Lower lobe of right lung (tissue), 2 donors: ENCODE measurements around the gene STC2. TPM values are rescaled to one million over a fixed set of nuclear protein-coding genes. Genes with fewer than 3 reads are reported as not detected.

Experiments
- ATAC-seq, 2 donors: fragments of 200-7000 bp; cut with Tn5 transposase; one replicate each; pipeline ENCODE4 v1.9.1; 2020 to 2022; ENCODE audit warnings: mild to moderate bottlenecking in 2 of 2, moderate library complexity in 2 of 2
- DNase-seq: peaks from one replicate; pipeline ENCODE4 v3.0.0-alpha.2; 2020
- H3K27ac ChIP-seq: fragments of 200-600 bp; one replicate; pipeline ENCODE4 v1.8.0; 2022
- H3K27me3 ChIP-seq: fragments of 200-600 bp; one replicate; pipeline ENCODE4 v1.8.0; 2022; ENCODE audit warnings: low read depth
- H3K36me3 ChIP-seq: fragments of 200-600 bp; one replicate; pipeline ENCODE4 v1.8.0; 2022; ENCODE audit warnings: mild to moderate bottlenecking
- H3K4me1 ChIP-seq: fragments of 200-600 bp; one replicate; pipeline ENCODE4 v1.8.0; 2022
- H3K4me3 ChIP-seq: fragments of 200-600 bp; one replicate; pipeline ENCODE4 v1.8.0; 2022; ENCODE audit warnings: mild to moderate bottlenecking
- H3K9me3 ChIP-seq: fragments of 200-600 bp; one replicate; pipeline ENCODE4 v1.8.0; 2022
- intact Hi-C: fragments of 100-400 bp; cut with DNase I; formaldehyde crosslinking; loops from one replicate; pipeline ENCODE4 v1.11.0; 2022
- total RNA-seq: library from RNA; stranded (reverse); fragmentation: NEBNext Ultra II Directional; extraction: Animal tissue kit (Norgen Biotek cat#: 25700); gene quantifications from one replicate; pipeline ENCODE4 v1.2.1, GENCODE V29; 2021
- TF ChIP-seq, protein P1 (sequence below): fragments of 200-600 bp; IDR thresholded peaks from one replicate; pipeline ENCODE4 v1.8.0; 2022; ENCODE audit warnings: antibody characterized with exemption, mild to moderate bottlenecking
- donor health status: DM: no; HTN: yes; CAD: no; lungs with severe emphysema.

Gene STC2
- total RNA-seq, 1 donor from 2014 or later: 10.8 TPM

- Histone ChIP-seq H3K9me3 (no peaks in the 10 kb centered on the region), H3K4me3 (no peak overlapping the region), H3K36me3 (no peaks in the 10 kb centered on the region), H3K27ac (peak overlapping the region; percentile 59), H3K27me3 (peaks cover 17% of the 10 kb centered on the region), H3K4me1 (peaks cover 24% of the 10 kb centered on the region)
- TF ChIP-seq, protein P1, sequence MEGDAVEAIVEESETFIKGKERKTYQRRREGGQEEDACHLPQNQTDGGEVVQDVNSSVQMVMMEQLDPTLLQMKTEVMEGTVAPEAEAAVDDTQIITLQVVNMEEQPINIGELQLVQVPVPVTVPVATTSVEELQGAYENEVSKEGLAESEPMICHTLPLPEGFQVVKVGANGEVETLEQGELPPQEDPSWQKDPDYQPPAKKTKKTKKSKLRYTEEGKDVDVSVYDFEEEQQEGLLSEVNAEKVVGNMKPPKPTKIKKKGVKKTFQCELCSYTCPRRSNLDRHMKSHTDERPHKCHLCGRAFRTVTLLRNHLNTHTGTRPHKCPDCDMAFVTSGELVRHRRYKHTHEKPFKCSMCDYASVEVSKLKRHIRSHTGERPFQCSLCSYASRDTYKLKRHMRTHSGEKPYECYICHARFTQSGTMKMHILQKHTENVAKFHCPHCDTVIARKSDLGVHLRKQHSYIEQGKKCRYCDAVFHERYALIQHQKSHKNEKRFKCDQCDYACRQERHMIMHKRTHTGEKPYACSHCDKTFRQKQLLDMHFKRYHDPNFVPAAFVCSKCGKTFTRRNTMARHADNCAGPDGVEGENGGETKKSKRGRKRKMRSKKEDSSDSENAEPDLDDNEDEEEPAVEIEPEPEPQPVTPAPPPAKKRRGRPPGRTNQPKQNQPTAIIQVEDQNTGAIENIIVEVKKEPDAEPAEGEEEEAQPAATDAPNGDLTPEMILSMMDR: no peak
- no peak for DNase-seq
- intact Hi-C loops: no loop called here
- no peak for ATAC-seq
Measured at GRCh38 chr5:173314166-173314952, 13.9 kb downstream of the STC2 start.

- Histone ChIP-seq H3K4me3 (no peak overlapping the region), H3K27ac (no peak overlapping the region), H3K4me1 (peaks cover 24% of the 10 kb centered on the region), H3K9me3 (no peaks in the 10 kb centered on the region), H3K36me3 (no peaks in the 10 kb centered on the region), H3K27me3 (peaks cover 17% of the 10 kb centered on the region)
- TF ChIP-seq, protein P1: no peak
- DNase-seq (no peak), ATAC-seq (no peak)
- intact Hi-C loops: no loop called here
Measured at GRCh38 chr5:173313351-173313801, 14.8 kb downstream of the STC2 start.

GRCh38 chr5:173312821-173313220 lies 15.4 kb downstream of the STC2 start:
- ATAC-seq (no peak), DNase-seq (no peak)
- intact Hi-C loops: no loop called here
- TF ChIP-seq, protein P1: no peak
- Histone ChIP-seq H3K27me3 (peaks cover 17% of the 10 kb centered on the region), H3K9me3 (no peaks in the 10 kb centered on the region), H3K36me3 (no peaks in the 10 kb centered on the region), H3K4me1 (peaks cover 24% of the 10 kb centered on the region), H3K4me3 (no peak overlapping the region), H3K27ac (no peak overlapping the region)

DNA sequence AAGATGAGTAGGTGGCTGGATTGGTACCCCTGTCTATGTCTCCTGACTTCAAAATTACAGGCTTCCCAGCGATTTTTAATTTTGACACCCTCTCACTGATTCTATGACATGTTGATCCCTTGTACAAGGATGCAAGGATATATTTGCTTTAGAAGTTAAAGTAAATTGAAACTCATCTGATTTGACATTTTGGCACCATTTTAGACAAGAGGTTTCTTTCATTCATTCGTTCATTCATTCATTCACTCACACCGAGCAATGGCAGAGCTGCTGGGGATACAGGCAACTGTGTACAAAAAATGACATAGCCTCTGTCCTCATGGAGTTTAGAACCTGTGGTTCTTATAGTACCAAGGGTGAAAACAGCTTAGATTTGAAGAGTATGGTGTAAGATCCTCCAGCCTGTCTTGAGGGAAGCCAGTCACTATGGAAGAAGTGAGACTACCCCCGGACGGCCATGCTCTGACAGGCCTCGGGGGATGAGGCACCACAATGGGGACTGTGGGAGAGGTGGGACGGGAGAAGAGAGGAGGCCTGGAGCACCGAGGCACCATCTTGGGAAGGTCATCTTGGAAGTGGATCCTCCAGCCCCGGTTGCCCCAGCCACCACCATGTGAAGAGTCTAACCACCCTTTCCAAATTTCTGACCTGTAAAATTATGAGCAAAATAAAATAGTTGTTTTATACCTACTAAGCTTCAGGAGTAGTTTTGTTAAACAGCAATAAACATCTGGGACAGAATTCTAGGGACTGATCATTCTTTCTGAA lies 16.2 kb downstream of the STC2 start:
- Histone ChIP-seq H3K4me1 (peaks cover 24% of the 10 kb centered on the region), H3K27ac (no peak overlapping the region), H3K4me3 (no peak overlapping the region), H3K27me3 (peaks cover 10% of the 10 kb centered on the region), H3K36me3 (no peaks in the 10 kb centered on the region), H3K9me3 (no peaks in the 10 kb centered on the region)
- DNase-seq (no peak), ATAC-seq (no peak)
- intact Hi-C loops: no loop called here
- TF ChIP-seq, protein P1: no peak

GRCh38 chr5:173310861-173311785 lies 17.1 kb downstream of the STC2 start:
- DNase-seq: no peak
- ATAC-seq: no peak
- H3K36me3 ChIP-seq: no peaks in the 10 kb centered on the region
- peaks cover 18% of the 10 kb centered on the region for H3K4me1 ChIP-seq
- H3K27ac ChIP-seq: no peak overlapping the region
- no peak overlapping the region for H3K4me3 ChIP-seq
- no peaks in the 10 kb centered on the region for H3K9me3 ChIP-seq
- TF ChIP-seq, protein P1: no peak
- H3K27me3 ChIP-seq: peaks cover 10% of the 10 kb centered on the region
- intact Hi-C loops: no loop called here
